ENCODE data around the gene TMEM44. TPM values are rescaled to one million over a fixed set of nuclear protein-coding genes. Genes with fewer than 3 reads are reported as not detected.

TMEM44 gene
- total RNA-seq, 4 donors from 2014 or later = 3.0 to 5.4 (median 3.1) TPM

DNA sequence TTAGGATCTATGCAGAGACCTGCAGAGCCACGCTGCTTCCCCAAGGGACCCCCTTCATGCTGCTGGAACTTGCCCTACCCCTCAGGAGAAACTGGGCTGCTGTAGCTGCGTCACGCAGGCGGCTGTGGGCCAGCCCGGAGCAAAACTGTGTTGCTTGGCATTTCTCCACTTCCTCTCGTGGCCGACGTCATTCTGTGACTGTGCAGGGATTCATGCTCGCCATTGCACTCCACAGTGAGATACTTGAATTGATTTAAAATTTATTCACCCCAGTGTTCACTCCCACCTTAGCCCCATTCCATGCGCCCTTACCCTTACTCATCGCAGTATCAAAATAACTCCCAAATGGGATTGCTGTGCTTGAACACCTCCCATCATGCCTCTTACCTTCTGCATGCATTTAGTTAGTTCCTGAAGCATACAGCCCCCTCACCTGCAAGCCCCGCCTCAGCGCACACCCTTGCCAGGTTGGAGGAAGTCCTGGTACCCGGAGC is 45.7 kb downstream of the TMEM44 start:
- H3K4me1 ChIP-seq = peaks cover 0 to 10% of the 10 kb centered on the region in 2 donors
- ATAC-seq (no peak), DNase-seq (no peak)
- no peaks in the 10 kb centered on the region for H3K27me3 ChIP-seq
- H3K4me3 ChIP-seq = no peak overlapping the region
- H3K9me3 ChIP-seq = no peaks in the 10 kb centered on the region
- TF ChIP-seq, protein P1, sequence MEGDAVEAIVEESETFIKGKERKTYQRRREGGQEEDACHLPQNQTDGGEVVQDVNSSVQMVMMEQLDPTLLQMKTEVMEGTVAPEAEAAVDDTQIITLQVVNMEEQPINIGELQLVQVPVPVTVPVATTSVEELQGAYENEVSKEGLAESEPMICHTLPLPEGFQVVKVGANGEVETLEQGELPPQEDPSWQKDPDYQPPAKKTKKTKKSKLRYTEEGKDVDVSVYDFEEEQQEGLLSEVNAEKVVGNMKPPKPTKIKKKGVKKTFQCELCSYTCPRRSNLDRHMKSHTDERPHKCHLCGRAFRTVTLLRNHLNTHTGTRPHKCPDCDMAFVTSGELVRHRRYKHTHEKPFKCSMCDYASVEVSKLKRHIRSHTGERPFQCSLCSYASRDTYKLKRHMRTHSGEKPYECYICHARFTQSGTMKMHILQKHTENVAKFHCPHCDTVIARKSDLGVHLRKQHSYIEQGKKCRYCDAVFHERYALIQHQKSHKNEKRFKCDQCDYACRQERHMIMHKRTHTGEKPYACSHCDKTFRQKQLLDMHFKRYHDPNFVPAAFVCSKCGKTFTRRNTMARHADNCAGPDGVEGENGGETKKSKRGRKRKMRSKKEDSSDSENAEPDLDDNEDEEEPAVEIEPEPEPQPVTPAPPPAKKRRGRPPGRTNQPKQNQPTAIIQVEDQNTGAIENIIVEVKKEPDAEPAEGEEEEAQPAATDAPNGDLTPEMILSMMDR (IDR thresholded peaks at IDR 0.05 in 4 of 5, conservative IDR thresholded peaks at IDR 0.05 in 1 of 5) = no peak
- TF ChIP-seq POLR2A (IDR thresholded peaks at IDR 0.05) = no peak
- no peak overlapping the region for H3K27ac ChIP-seq
- in situ Hi-C loops (cut with MboI; ENCODE audit: low sequenced_read_pairs in 4 of 4) (loop anchor here in 3 of 4 donors (5.0 to 25.0 kb wide), 2 partner anchors 105 to 250 kb away; no protein-coding TSS in a partner anchor), intact Hi-C loops (cut with DNase I; ENCODE audit: low total_unique reads) (loop anchor here (10.0 kb wide), 1 partner anchor 857 kb away; the partner anchor contains the start of gene ACAP2)
- no peaks in the 10 kb centered on the region for H3K36me3 ChIP-seq

- no peak overlapping the region for H3K27ac ChIP-seq
- no peaks in the 10 kb centered on the region for H3K27me3 ChIP-seq
- H3K4me1 ChIP-seq = peaks cover 0 to 10% of the 10 kb centered on the region in 2 donors
- no peak for TF ChIP-seq POLR2A (IDR thresholded peaks at IDR 0.05)
- TF ChIP-seq, protein P1 (IDR thresholded peaks at IDR 0.05 in 4 of 5, conservative IDR thresholded peaks at IDR 0.05 in 1 of 5) = no peak
- intact Hi-C loops (cut with DNase I; ENCODE audit: low total_unique reads) (loop anchor here (10.0 kb wide), 1 partner anchor 858 kb away; the partner anchor contains the start of gene ACAP2), in situ Hi-C loops (cut with MboI; ENCODE audit: low sequenced_read_pairs in 4 of 4) (loop anchor here in 3 of 4 donors (5.0 to 25.0 kb wide), 2 partner anchors 105 to 250 kb away; no protein-coding TSS in a partner anchor)
- H3K4me3 ChIP-seq = no peak overlapping the region
- DNase-seq (no peak), ATAC-seq (no peak)
- H3K36me3 ChIP-seq = no peaks in the 10 kb centered on the region
- H3K9me3 ChIP-seq = no peaks in the 10 kb centered on the region
These were observed 46.4 kb downstream of the TMEM44 start for GRCh38 chr3:194586836-194587235.

- no peaks in the 10 kb centered on the region for H3K9me3 ChIP-seq
- no peak overlapping the region for H3K4me3 ChIP-seq
- ATAC-seq = no peak
- in situ Hi-C loops (cut with MboI; ENCODE audit: low sequenced_read_pairs in 4 of 4) = loop anchor here in 3 of 4 donors (5.0 to 25.0 kb wide), 2 partner anchors 104 to 249 kb away; no protein-coding TSS in a partner anchor
- TF ChIP-seq, protein P1 (IDR thresholded peaks at IDR 0.05 in 4 of 5, conservative IDR thresholded peaks at IDR 0.05 in 1 of 5) = no peak
- TF ChIP-seq POLR2A (IDR thresholded peaks at IDR 0.05) = no peak
- H3K4me1 ChIP-seq = peaks cover 0 to 10% of the 10 kb centered on the region in 2 donors
- no peaks in the 10 kb centered on the region for H3K27me3 ChIP-seq
- no peak overlapping the region for H3K27ac ChIP-seq
- H3K36me3 ChIP-seq = no peaks in the 10 kb centered on the region
- intact Hi-C loops (cut with DNase I; ENCODE audit: low total_unique reads) = loop anchor here (2.0 to 10.0 kb wide), 2 partner anchors 99 to 859 kb away; partner anchors contain the start of genes ACAP2 and ATP13A3
- DNase-seq = no peak
These were observed 47.3 kb downstream of the TMEM44 start for GRCh38 chr3:194585880-194586281.

DNA sequence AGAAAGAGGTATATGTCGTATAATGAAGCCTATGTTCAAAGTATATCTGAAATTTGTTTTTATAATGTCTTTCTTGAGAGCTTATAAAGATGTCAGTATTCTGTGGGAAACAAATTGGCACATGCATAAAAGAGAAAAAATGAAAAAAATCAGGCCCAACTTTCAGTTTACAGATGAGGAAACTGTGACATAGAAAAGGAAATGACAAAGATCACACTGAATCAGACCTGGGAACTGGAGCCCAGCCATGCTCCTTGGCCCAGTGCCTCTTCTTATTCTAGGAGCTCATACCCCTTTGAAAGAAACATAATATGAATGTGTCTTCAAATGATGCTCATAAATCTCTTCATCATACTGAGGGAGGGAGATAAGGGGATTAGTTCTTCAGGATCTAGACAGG is 48.4 kb downstream of the TMEM44 start:
- H3K27me3 ChIP-seq = no peaks in the 10 kb centered on the region
- in situ Hi-C loops (cut with MboI; ENCODE audit: low sequenced_read_pairs in 4 of 4) (loop anchor here (5.0 to 25.0 kb wide), 2 partner anchors 103 to 248 kb away; no protein-coding TSS in a partner anchor), intact Hi-C loops (cut with DNase I; ENCODE audit: low total_unique reads) (loop anchor here (2.0 to 10.0 kb wide), 2 partner anchors 98 to 860 kb away; partner anchors contain the start of genes ACAP2 and ATP13A3)
- no peaks in the 10 kb centered on the region for H3K36me3 ChIP-seq
- H3K4me1 ChIP-seq = peaks cover 0 to 10% of the 10 kb centered on the region in 2 donors
- H3K27ac ChIP-seq = peak overlapping the region in 3 of 4 donors; percentile 82 to 89 (median 83)
- TF ChIP-seq POLR2A (IDR thresholded peaks at IDR 0.05) = no peak
- TF ChIP-seq, protein P1 (IDR thresholded peaks at IDR 0.05 in 4 of 5, conservative IDR thresholded peaks at IDR 0.05 in 1 of 5) = no peak
- peak overlapping the region in 3 of 4 donors; percentile 69 to 79 (median 73) for H3K4me3 ChIP-seq
- DNase-seq (no peak), ATAC-seq (no peak)
- no peaks in the 10 kb centered on the region for H3K9me3 ChIP-seq
